Measurements from ENCODE around the gene MAP2K5. TPM values are rescaled to one million over a fixed set of nuclear protein-coding genes. Genes with fewer than 3 reads are reported as not detected.
A peak's percentile ranks its signal among the peaks of the same experiment; 100 is the strongest.

The MAP2K5 gene
- total and polyA plus RNA-seq, 9 of the 15 experiments (the other 6 are each of a cell fraction or from before 2014, with no cell fraction given): 0.41 to 16.5 (median 7.5) TPM

DNA sequence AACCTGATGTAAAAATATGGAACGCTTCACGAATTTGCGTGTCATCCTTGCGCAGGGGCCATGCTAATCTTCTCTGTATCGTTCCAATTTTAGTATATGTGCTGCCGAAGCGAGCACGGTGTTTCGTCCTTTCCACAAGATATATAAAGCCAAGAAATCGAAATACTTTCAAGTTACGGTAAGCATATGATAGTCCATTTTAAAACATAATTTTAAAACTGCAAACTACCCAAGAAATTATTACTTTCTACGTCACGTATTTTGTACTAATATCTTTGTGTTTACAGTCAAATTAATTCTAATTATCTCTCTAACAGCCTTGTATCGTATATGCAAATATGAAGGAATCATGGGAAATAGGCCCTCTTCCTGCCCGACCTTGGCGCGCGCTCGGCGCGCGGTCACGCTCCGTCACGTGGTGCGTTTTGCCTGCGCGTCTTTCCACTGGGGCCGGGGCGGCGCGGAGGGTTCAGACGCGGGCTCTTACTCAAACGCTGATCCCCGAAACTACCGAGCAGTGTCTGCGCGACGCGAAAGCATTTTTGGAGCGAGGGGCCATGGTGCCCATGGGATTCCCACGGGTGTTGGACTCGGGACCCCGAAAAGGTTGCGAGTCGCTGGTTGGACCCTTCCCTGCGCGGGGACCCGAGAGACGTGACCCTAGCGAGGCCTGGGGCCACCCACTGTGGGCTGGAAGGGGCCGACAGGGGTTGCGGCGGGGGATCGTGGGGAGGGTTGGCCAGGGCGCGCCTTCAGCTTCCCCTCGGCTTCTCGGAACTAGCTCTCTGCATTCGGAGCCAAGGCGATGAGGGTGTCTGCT lies 297.6 kb downstream of the MAP2K5 start, which contains the start of gene RNU6-1 (continued):
- TF ChIP-seq, protein P1, sequence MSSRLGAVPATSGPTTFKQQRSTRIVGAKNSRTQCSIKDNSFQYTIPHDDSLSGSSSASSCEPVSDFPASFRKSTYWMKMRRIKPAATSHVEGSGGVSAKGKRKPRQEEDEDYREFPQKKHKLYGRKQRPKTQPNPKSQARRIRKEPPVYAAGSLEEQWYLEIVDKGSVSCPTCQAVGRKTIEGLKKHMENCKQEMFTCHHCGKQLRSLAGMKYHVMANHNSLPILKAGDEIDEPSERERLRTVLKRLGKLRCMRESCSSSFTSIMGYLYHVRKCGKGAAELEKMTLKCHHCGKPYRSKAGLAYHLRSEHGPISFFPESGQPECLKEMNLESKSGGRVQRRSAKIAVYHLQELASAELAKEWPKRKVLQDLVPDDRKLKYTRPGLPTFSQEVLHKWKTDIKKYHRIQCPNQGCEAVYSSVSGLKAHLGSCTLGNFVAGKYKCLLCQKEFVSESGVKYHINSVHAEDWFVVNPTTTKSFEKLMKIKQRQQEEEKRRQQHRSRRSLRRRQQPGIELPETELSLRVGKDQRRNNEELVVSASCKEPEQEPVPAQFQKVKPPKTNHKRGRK (tag; IDR thresholded peaks at IDR 0.05): no peak
- TF ChIP-seq ZNF445 (CRISPR knock-in tag; IDR thresholded peaks at IDR 0.05; ENCODE audit: low read depth): no peak
- TF ChIP-seq, protein P2, sequence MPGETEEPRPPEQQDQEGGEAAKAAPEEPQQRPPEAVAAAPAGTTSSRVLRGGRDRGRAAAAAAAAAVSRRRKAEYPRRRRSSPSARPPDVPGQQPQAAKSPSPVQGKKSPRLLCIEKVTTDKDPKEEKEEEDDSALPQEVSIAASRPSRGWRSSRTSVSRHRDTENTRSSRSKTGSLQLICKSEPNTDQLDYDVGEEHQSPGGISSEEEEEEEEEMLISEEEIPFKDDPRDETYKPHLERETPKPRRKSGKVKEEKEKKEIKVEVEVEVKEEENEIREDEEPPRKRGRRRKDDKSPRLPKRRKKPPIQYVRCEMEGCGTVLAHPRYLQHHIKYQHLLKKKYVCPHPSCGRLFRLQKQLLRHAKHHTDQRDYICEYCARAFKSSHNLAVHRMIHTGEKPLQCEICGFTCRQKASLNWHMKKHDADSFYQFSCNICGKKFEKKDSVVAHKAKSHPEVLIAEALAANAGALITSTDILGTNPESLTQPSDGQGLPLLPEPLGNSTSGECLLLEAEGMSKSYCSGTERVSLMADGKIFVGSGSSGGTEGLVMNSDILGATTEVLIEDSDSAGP (CRISPR knock-in tag; IDR thresholded peaks at IDR 0.05): no peak
- no peak for TF ChIP-seq CREBBP (IDR thresholded peaks at IDR 0.05; ENCODE audit: low read depth, low read length)
- no peak for TF ChIP-seq SIX5 (IDR thresholded peaks at IDR 0.05; ENCODE audit: borderline replicate concordance in 1 of 2, insufficient read depth in 1 of 2, low read depth in 1 of 2, low read length in 2 of 2)
- TF ChIP-seq, protein P3, sequence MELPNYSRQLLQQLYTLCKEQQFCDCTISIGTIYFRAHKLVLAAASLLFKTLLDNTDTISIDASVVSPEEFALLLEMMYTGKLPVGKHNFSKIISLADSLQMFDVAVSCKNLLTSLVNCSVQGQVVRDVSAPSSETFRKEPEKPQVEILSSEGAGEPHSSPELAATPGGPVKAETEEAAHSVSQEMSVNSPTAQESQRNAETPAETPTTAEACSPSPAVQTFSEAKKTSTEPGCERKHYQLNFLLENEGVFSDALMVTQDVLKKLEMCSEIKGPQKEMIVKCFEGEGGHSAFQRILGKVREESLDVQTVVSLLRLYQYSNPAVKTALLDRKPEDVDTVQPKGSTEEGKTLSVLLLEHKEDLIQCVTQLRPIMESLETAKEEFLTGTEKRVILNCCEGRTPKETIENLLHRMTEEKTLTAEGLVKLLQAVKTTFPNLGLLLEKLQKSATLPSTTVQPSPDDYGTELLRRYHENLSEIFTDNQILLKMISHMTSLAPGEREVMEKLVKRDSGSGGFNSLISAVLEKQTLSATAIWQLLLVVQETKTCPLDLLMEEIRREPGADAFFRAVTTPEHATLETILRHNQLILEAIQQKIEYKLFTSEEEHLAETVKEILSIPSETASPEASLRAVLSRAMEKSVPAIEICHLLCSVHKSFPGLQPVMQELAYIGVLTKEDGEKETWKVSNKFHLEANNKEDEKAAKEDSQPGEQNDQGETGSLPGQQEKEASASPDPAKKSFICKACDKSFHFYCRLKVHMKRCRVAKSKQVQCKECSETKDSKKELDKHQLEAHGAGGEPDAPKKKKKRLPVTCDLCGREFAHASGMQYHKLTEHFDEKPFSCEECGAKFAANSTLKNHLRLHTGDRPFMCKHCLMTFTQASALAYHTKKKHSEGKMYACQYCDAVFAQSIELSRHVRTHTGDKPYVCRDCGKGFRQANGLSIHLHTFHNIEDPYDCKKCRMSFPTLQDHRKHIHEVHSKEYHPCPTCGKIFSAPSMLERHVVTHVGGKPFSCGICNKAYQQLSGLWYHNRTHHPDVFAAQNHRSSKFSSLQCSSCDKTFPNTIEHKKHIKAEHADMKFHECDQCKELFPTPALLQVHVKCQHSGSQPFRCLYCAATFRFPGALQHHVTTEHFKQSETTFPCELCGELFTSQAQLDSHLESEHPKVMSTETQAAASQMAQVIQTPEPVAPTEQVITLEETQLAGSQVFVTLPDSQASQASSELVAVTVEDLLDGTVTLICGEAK (IDR thresholded peaks at IDR 0.05): peak; percentile 88
- TF ChIP-seq, protein P3 (CRISPR knock-in tag; IDR thresholded peaks at IDR 0.05): no peak
- peak; percentile 76 for TF ChIP-seq TAF1 (IDR thresholded peaks at IDR 0.05; ENCODE audit: control insufficient read depth, extremely low read depth, insufficient read depth, low read length, severe bottlenecking)
